NCI-H524 (cell line): Measurements from ENCODE around the gene PEDS1.
"Not testable (repeated sequence)": the region's sequence is repeated elsewhere in the genome, so short reads cannot be mapped to it uniquely, and the experiment has no call there.

Experiments
- DNase-seq, 2 experiments: peaks; one replicate each; lab custom pipeline; 2025; lab: John Stamatoyannopoulos, UW

PEDS1 gene

GRCh38 chr20:50135157-50135556 is 18.4 kb downstream of the PEDS1 start:
- not testable (repeated sequence) for DNase-seq

GRCh38 chr20:50133474-50134217 is 19.9 kb downstream of the PEDS1 start:
- DNase-seq = no peak

DNA sequence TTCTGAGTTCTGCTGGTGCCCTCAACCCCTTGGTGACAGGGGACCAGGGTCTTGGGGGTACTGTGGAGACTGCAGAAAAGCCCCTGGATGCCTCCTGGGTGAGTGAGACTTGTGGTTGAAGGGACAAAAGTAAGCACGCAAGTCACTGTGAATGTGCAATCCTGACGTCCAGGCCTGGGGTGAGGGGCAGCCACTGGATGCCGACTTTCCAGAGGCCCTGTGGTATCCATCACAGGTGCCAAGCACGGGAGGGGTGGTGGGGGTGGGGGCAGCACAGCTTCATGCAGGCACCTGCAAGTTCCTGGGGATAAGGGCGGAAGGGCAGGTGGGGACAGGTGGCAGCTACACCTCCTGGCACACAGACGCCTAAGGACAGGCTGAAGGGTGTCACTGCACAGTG is 20.5 kb downstream of the PEDS1 start:
- DNase-seq = no peak

DNA sequence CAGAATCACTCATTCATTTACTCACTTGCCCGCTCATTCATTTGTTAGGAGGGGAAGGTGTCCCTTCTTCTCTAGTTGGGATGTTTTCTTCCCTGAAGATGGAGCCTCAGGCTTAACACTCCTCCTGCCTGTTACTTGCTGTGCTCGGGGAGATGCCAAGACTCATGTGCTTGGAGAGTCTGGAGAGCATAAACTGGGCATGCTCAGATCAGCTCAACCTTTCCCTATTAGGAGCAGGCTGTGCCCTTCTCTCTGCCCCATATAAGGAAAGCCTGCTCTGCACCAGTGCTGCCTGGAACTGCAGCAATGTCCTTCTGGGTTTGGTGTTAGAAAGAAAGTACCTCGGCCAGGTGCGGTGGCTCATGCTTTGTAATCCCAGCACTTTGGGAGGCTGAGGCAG is 22.5 kb downstream of the PEDS1 start:
- no peak for DNase-seq

DNA sequence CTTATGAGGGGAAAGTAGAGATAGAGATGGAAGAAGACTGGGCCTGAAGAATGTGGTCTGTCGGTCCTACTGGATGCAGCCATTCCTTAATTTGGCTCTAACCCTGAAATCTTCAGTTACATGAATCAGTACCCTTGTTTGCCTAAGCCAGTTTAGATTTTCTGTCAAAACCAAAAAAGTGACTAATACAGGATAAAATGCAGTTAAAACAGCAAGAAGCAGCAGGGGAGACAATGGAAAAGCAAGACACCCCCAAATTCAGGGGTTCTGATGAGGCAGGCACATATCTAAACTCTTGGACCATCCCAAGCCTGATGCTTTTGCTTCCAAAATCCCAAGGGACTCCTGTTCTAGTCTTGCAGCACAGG is 23.2 kb downstream of the PEDS1 start:
- no peak for DNase-seq

GRCh38 chr20:50129662-50130355 is 23.7 kb downstream of the PEDS1 start:
- DNase-seq = no peak

DNA sequence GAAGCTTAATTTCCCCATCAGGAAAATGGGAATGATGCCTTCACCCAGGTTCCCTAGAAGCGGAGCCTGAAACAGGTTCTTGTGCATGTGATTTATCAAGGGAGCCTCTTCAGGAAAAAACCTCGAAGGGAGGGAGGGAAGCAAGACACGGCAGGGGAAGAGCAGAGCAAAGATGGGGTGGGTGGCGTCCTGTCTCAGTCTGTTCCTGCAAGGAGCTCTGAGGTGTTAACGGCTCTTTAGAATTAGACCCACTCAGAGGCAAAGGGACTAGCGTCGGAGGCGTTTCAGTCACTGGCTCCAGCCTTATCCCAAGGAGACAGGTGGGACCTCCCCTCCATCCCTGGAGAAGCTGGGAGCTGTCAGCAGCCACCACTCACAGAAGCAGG is 25.0 kb downstream of the PEDS1 start:
- no peak for DNase-seq

DNA sequence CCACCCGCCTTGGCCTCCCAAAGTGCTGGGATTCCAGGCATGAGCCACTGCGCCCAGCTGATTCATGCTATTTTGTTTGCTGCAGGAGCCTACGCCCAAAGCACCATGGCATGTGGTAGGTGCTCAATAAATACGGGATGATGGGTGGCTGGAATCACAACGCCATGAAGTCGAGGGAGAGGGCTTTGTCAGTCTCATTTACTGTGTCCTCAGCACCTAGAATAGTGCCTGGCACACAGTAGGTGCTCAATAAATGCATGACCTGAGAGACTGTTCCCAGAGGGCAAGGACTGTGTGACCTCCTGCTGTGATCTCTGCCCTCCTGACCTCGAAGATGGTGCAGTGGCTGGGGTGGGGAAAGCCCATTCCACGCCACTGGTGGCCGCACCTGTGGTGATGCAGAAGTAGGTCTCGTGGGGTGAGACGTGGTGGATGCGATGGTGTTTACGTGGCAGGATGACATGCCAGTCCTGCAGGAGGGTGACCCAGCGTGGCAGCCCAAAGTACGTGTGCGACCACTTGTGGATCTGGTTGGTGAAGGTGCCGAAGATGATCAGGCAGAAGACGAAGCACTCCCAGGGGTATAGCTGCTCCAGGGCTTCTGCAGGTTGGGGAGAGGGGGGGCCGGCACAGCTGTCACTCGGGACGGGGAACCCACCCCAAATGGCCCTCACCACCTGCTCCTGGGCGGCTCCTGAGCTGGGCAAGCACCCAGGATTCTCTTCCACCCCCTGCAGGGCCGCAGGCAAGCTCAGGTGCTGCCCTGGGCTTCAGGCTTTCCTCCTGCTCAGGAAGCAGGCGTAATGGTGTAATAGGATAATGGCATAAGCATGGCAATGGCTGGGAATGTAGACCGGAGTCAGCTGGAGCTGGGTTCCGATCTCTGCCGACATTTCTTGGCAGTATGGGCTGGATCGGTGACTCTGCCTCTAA is 25.7 kb downstream of the PEDS1 start:
- peak; percentile 22 to 82 for DNase-seq

GRCh38 chr20:50126662-50127061 is 26.9 kb downstream of the PEDS1 start:
- DNase-seq = no peak

DNA sequence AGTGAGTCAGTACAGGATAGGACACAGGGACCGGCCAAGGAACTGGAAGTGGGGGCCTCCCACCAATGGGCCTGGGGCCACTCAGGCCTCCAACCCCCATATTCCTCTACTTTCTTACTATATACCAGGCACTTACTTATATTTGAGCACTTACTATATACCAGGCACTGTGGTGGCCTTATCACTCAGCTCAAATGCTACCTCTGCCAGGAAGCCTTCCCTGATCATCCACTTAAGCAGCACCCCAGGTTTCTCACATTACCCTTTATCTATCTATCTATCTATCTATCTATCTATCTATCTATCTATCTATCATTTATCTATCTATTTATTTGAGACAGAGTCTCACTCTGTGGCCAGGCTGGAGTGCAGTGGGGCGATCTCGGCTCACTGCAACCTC is 28.2 kb downstream of the PEDS1 start:
- no peak for DNase-seq

GRCh38 chr20:50124496-50124895 is 29.0 kb downstream of the PEDS1 start:
- no peak for DNase-seq

GRCh38 chr20:50123418-50123817 is 30.1 kb downstream of the PEDS1 start:
- no peak for DNase-seq

DNA sequence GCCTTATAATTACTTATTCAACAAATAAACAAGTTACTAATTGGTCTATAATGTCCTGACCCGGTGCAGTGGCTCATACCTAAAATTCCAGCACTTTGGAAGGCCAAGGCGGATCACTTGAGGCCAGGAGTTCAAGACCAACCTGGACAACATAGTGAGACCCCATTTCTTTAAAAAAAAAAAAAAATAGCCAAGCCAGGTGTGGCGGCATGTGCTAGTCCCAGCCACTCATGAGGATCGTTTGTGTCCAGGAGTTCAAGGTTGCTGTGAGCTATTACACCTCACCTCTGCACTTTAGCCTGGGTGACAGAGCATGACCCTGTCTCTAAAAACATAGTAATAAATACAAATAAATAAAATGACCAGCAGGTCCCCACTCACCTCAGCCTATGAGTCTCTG is 30.8 kb downstream of the PEDS1 start:
- DNase-seq = no peak

GRCh38 chr20:50121858-50122271 is 31.7 kb downstream of the PEDS1 start:
- no peak for DNase-seq

DNA sequence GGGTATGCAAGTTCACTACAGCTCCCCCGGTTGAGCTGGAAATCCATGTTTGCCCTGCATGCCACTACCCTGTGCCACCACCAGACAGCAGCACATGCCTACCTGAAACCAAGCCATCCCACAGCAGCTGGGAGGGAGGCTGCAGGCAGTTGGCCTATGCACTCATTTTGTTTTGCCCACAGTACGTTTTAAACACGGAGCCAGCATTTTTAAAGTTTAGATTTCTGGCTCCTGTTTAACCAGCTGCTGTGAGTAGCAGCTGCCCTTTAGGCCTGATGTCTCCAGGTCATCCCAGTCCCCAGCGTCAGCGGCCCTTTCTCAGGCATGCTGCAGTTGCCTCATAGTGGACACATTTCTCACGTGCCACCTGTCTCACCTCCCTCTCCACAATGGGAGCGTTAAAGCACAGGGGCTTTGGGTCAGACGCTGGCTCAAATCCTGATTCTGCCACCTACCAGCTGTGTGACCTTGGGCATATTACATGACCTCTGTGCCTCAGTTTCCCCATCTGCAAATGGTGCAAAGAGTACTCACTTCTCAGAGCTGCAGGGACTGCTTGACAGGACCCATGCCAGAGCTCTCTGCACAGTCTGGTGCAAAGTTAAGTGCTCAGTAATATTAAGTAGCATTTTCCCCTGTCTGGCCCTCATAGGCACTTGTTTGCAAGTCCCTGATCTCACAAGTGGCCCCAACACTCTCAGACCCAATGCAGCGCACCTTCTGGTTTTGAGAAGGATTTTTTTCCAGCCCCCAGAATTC is 32.4 kb downstream of the PEDS1 start:
- peak; percentile 44 to 75 for DNase-seq

DNA sequence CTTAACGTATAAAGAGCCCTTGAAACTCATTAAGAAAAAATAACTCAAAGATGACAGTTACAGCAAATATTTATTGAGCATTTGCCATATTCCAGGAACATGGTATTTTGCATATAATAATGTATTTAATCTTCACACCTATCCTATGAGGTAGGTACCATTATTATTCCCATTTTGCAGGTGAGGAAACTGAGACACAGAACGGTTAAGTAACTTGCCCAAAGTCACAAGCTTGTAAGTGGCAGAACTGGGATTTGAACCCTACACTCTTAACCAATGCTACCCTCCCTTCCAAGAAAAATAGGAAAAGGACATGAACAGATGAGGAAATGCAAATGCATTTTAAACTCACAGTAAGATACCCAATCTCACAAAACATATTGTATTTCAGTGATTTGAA is 35.3 kb downstream of the PEDS1 start:
- DNase-seq = no peak

- DNase-seq = no peak
Observed at GRCh38 chr20:50116368-50116999, 37.0 kb downstream of the PEDS1 start.

- DNase-seq = peak; percentile 91 to 92
Observed at GRCh38 chr20:50115591-50116367, 37.7 kb downstream of the PEDS1 start.

DNA sequence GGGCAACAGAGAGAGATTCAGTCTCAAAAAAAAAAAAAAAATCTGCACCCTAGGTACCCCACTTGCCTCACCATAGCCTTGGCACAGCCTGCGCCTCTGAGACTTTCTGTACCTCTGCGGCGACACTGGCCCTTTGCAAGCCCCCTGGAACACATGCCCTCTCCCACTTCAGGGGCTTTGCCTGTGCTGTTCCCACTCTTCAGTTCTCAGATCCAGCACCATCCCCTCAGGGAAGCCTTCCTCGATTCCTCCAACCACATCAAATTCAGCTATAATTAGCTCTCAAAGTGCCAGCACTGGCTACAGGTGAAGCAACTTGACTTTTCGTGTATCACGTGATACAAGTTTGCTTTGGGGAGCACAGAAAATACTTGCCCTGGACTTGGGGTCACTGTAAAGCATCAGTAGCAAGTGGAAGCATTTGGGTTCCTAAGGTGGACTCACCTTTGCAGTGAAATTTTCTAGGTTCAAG is 38.4 kb downstream of the PEDS1 start:
- DNase-seq = no peak

- no peak for DNase-seq
Observed at GRCh38 chr20:50113420-50114224, 39.9 kb downstream of the PEDS1 start.
